HCT116 (cell line): ENCODE measurements around the gene FSHR. TPM values are rescaled to one million over a fixed set of nuclear protein-coding genes. Genes with fewer than 3 reads are reported as not detected.

ENCODE experiments used
- ATAC-seq: fragments of 200-7000 bp; cut with Tn5 transposase; 2 replicates; pipeline ENCODE4 v1.9.1; 2020; ENCODE audit warnings: mild to moderate bottlenecking, moderate library complexity
- BruUV-seq: library from RNA; stranded (reverse); fragments of 400-500 nt; replicated peaks from 2 replicates; lab custom pipeline; 2021; lab: Mats Ljungman, UMichigan
- CTCF ChIA-PET: fragments of 300-600 bp; sonication (Branson Sonifier 250); formaldehyde crosslinking; loops from one replicate; lab custom pipeline; 2021; ENCODE audit warnings: antibody characterized with exemption; lab: Charles Lee
- POLR2A ChIA-PET: fragments of 300-600, 350-600 bp; sonication (Branson Sonifier 250); formaldehyde crosslinking; loops from one replicate; lab custom pipeline; 2021; ENCODE audit warnings: antibody characterized with exemption; lab: Charles Lee
- RAD21 ChIA-PET, 2 experiments: fragments of 300-600 bp; sonication (Branson Sonifier 250); formaldehyde crosslinking; loops; one replicate each; lab custom pipeline; 2023; ENCODE audit warnings: low total read pairs in 2 of 2; ENCODE audit not compliant: uncharacterized antibody in 2 of 2, unreplicated experiment in 2 of 2, low non-redundant PET in 1 of 2; lab: Charles Lee
- DNase-seq: peaks from one replicate; pipeline ENCODE4 v3.0.0-alpha.2; 2010; ENCODE audit warnings: low read depth, low spot score
- H2AFZ ChIP-seq: fragments of 200-600 bp; shearing (Covaris generic), sonication (generic); 2 replicates; pipeline ENCODE4 v1.6.1; 2017; ENCODE audit warnings: low read depth, mixed run types, mixed read lengths, antibody characterized with exemption, low read length; ENCODE audit not compliant: poor library complexity, severe bottlenecking
- H3K27ac ChIP-seq: 2 replicates; pipeline ENCODE4 v1.5.1; 2012; ENCODE audit warnings: low read depth, low read length
- H3K27me3 ChIP-seq: fragments of 200-600 bp; sonication (generic); 2 replicates; pipeline ENCODE4 v1.6.1; 2016; ENCODE audit warnings: mixed run types, low read length, mixed read lengths; ENCODE audit not compliant: insufficient read depth
- H3K36me3 ChIP-seq, 2 experiments: fragments of 200-500 bp in 1 of 2; fragments of 200-600 bp in 1 of 2; sonication (Bioruptor generic) in 1 of 2; sonication (generic) in 1 of 2; 2 replicates each; pipeline versions ENCODE4 v1.5.1 to v1.6.1; 2014 to 2016; ENCODE audit warnings: low read length in 2 of 2, inconsistent platforms in 1 of 2, mixed read lengths in 1 of 2, mixed run types in 1 of 2; ENCODE audit not compliant: insufficient read depth in 2 of 2, control insufficient read depth in 1 of 2
- H3K4me1 ChIP-seq, 2 experiments: fragments of 200-600 bp in 1 of 2; sonication (generic) in 1 of 2; 2 replicates each; pipeline versions ENCODE4 v1.5.1 to v1.6.1; 2012 to 2017; ENCODE audit warnings: low read length in 2 of 2, inconsistent platforms in 1 of 2, mild to moderate bottlenecking in 1 of 2, mixed read lengths in 1 of 2, mixed run types in 1 of 2, moderate library complexity in 1 of 2; ENCODE audit not compliant: insufficient read depth in 2 of 2, control insufficient read depth in 1 of 2
- H3K4me2 ChIP-seq: fragments of 200-600 bp; sonication (generic); 2 replicates; pipeline ENCODE4 v1.6.1; 2017; ENCODE audit warnings: mixed run types, low read length, mixed read lengths
- H3K4me3 ChIP-seq, 2 experiments: fragments of 200-600 bp in 1 of 2; sonication (generic) in 1 of 2; replicated peaks in 1 of 2; 2 replicates each; pipeline ENCODE4 v1.5.1; 2011 to 2016; ENCODE audit warnings: low read length in 2 of 2, control low read depth in 1 of 2, low read depth in 1 of 2, mild to moderate bottlenecking in 1 of 2, mixed read lengths in 1 of 2, mixed run types in 1 of 2
- H3K79me2 ChIP-seq: fragments of 200-600 bp; sonication (generic); 2 replicates; pipeline ENCODE4 v1.6.1; 2017; ENCODE audit warnings: mild to moderate bottlenecking, mixed run types, low read length, moderate library complexity, mixed read lengths; ENCODE audit not compliant: insufficient read depth
- H3K9ac ChIP-seq: fragments of 200-600 bp; sonication (generic); 2 replicates; pipeline ENCODE4 v1.6.1; 2016; ENCODE audit warnings: low read length, mixed read lengths
- H3K9me2 ChIP-seq: fragments of 200-600 bp; sonication (generic), shearing (Covaris generic); 2 replicates; pipeline ENCODE4 v1.6.1; 2017; ENCODE audit warnings: mixed run types, mild to moderate bottlenecking, moderate library complexity; ENCODE audit not compliant: insufficient read depth
- H3K9me3 ChIP-seq, 2 experiments: fragments of 200-500 bp in 1 of 2; fragments of 200-600 bp in 1 of 2; sonication (Bioruptor generic) in 1 of 2; sonication (generic) in 1 of 2; 2 replicates each; pipeline ENCODE4 v1.6.1; 2014 to 2017; ENCODE audit warnings: low read length in 2 of 2, mixed read lengths in 2 of 2, inconsistent platforms in 1 of 2, low read depth in 1 of 2, mild to moderate bottlenecking in 1 of 2, mixed run types in 1 of 2, moderate library complexity in 1 of 2; ENCODE audit not compliant: control insufficient read depth in 1 of 2, insufficient read depth in 1 of 2
- H4K20me1 ChIP-seq: fragments of 200-600 bp; sonication (generic), shearing (Covaris generic); 2 replicates; pipeline ENCODE4 v1.6.1; 2017; ENCODE audit warnings: mixed run types, mild to moderate bottlenecking, moderate library complexity; ENCODE audit not compliant: insufficient read depth
- CBX3 ChIP-seq: IDR thresholded peaks from 2 replicates; pipeline ENCODE4 v1.6.1; 2012; ENCODE audit warnings: low read depth
- CEBPB ChIP-seq: IDR thresholded peaks from 2 replicates; pipeline ENCODE4 v1.6.1; 2012; ENCODE audit warnings: low read depth
- CTCF ChIP-seq, 3 experiments: fragments of 200-600 bp in 1 of 3; sonication (generic) in 1 of 3; IDR thresholded peaks in 2 of 3; conservative IDR thresholded peaks in 1 of 3; 2 replicates each; pipeline ENCODE4 v1.5.1; 2012 to 2017; ENCODE audit warnings: low read depth in 2 of 3, low read length in 2 of 3, antibody characterized with exemption in 1 of 3, borderline replicate concordance in 1 of 3, control low read depth in 1 of 3, mild to moderate bottlenecking in 1 of 3, mixed read lengths in 1 of 3, mixed run types in 1 of 3, moderate library complexity in 1 of 3; ENCODE audit not compliant: insufficient read depth in 1 of 3
- ELF1 ChIP-seq: IDR thresholded peaks from 2 replicates; pipeline ENCODE4 v1.6.1; 2012; ENCODE audit warnings: low read depth, borderline replicate concordance
- FOSL1 ChIP-seq: IDR thresholded peaks from 2 replicates; pipeline ENCODE4 v1.6.1; 2012; ENCODE audit warnings: low read depth
- JUND ChIP-seq: IDR thresholded peaks from 2 replicates; pipeline ENCODE4 v1.6.1; 2012
- SIN3A ChIP-seq: IDR thresholded peaks from 2 replicates; pipeline ENCODE4 v1.6.1; 2012; ENCODE audit warnings: low read depth
- SP1 ChIP-seq: IDR thresholded peaks from 2 replicates; pipeline ENCODE4 v1.6.1; 2012; ENCODE audit warnings: low read depth
- SRF ChIP-seq: IDR thresholded peaks from 2 replicates; pipeline ENCODE4 v1.6.1; 2012; ENCODE audit warnings: low read depth
- TCF7L2 ChIP-seq: IDR thresholded peaks from 2 replicates; pipeline ENCODE4 v1.7.0; 2011; ENCODE audit warnings: borderline replicate concordance, inconsistent platforms; ENCODE audit not compliant: insufficient read depth, insufficient read length; ENCODE audit errors: extremely low read depth
- YY1 ChIP-seq: IDR thresholded peaks from 2 replicates; pipeline ENCODE4 v1.6.1; 2011; ENCODE audit warnings: low read length, low read depth, moderate library complexity, mild to moderate bottlenecking; ENCODE audit not compliant: insufficient replicate concordance; ENCODE audit errors: extremely low read depth
- ZFX ChIP-seq: fragments of 450-650 bp; IDR thresholded peaks from 2 replicates; pipeline ENCODE4 v1.6.1; 2017
- ZNF274 ChIP-seq: fragments of 200-500 bp; sonication (Bioruptor generic); IDR thresholded peaks from 2 replicates; pipeline ENCODE4 v1.6.1; 2014; ENCODE audit warnings: mild to moderate bottlenecking, low read depth, low read length, inconsistent platforms
- intact Hi-C: fragments of 100-400 bp; cut with micrococcal nuclease; formaldehyde crosslinking; loops from 2 replicates; pipeline ENCODE4 v1.10.0; 2022
- total RNA-seq: library from RNA; stranded (reverse); gene quantifications from one replicate; pipeline ENCODE4 v1.2.1, GENCODE V29; 2021; ENCODE audit not compliant: unreplicated experiment

Gene FSHR
- total RNA-seq, 1 experiment from 2014 or later: not detected

DNA sequence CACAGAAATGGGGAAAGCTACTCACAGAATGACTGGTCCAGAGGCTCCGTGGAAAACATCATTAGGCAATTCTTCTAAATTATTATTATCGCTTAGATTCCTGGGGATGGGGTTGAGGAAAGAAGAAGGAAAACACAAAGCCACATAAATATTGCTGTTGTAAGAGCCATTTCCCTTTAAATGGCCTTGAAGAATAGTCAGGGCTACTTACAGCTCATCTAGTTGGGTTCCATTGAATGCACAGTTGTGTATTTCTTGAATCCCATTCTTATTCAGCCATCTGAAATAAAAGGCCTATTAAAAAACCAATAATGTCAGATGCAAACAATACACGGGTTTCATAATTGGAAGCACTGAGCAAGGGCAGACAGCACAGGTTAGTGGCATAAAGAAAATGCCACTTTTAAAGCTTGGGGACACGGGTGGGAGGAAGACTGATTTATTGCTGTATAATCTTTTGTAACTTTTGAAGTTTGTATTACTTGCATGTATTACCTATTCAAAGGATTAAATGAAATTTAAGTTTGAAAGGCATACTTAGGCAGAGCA lies 171.4 kb downstream of the FSHR start (continued):
- TF ChIP-seq CTCF (IDR thresholded peaks at IDR 0.05 in 2 of 3, conservative IDR thresholded peaks at IDR 0.05 in 1 of 3; ENCODE audit: borderline replicate concordance in 1 of 3, insufficient read depth in 1 of 3, low read depth in 2 of 3, low read length in 2 of 3): no peak
- TF ChIP-seq SP1: no peak
- TF ChIP-seq ZNF274: no peak
- TF ChIP-seq CEBPB: no peak
- no peak for TF ChIP-seq JUND
- no peak for TF ChIP-seq TCF7L2
- no peak for TF ChIP-seq ELF1
- no peak for TF ChIP-seq YY1
- no peak for TF ChIP-seq FOSL1

- H3K4me3 ChIP-seq: no peak overlapping the region
- no peaks in the 10 kb centered on the region for H3K4me1 ChIP-seq
- DNase-seq: no peak
- H3K9me2 ChIP-seq: no peaks in the 10 kb centered on the region
- ChIA-PET POLR2A (no interaction called here), CTCF (no interaction called here), RAD21 (no interaction called here)
- intact Hi-C loops: no loop called here
- no peak overlapping the region for H3K27ac ChIP-seq
- H3K79me2 ChIP-seq: no peaks in the 10 kb centered on the region
- no peaks in the 10 kb centered on the region for H3K36me3 ChIP-seq
- H3K9ac ChIP-seq: no peak overlapping the region
- no peak for ATAC-seq
- no peak for TF ChIP-seq SIN3A
- no peak for TF ChIP-seq SP1
- TF ChIP-seq CBX3: no peak
- TF ChIP-seq SRF: no peak
- TF ChIP-seq ZFX: no peak
- H3K9me3 ChIP-seq: no peaks in the 10 kb centered on the region
- H4K20me1 ChIP-seq: no peaks in the 10 kb centered on the region
- H3K4me2 ChIP-seq: no peak overlapping the region
- H2AFZ ChIP-seq: no peak overlapping the region
- no TSS peak for BruUV-seq
- H3K27me3 ChIP-seq: no peaks in the 10 kb centered on the region
Observed at GRCh38 chr2:48980846-48981245, 173.5 kb downstream of the FSHR start.
